Keratinocyte (primary cell): Measurements from ENCODE around the gene ANO9. TPM values are rescaled to one million over a fixed set of nuclear protein-coding genes. Genes with fewer than 3 reads are reported as not detected.

Source experiments
- DNase-seq: peaks from one replicate; pipeline ENCODE4 v3.0.0-alpha.2; 2011; ENCODE audit warnings: low read depth, missing footprints, low spot score
- FAIRE-seq: peaks from 2 replicates; lab custom pipeline; 2011; peaks lifted over from hg19 to GRCh38; lab: Jason Lieb, UNC
- H2AFZ ChIP-seq: 2 replicates; pipeline ENCODE4 v1.6.0; 2012; ENCODE audit warnings: low read length, control low read depth, inconsistent platforms; ENCODE audit not compliant: control insufficient read depth
- H3K27ac ChIP-seq: 2 replicates; pipeline ENCODE4 v1.5.1; 2011; ENCODE audit warnings: low read length; ENCODE audit not compliant: control insufficient read depth, insufficient read depth
- H3K27me3 ChIP-seq: 3 replicates; pipeline ENCODE4 v1.6.0; 2011; ENCODE audit warnings: low read length; ENCODE audit not compliant: control insufficient read depth, insufficient read depth; ENCODE audit errors: extremely low read depth
- H3K36me3 ChIP-seq, 2 experiments: 2 replicates in 1 of 2; 3 replicates in 1 of 2; pipeline ENCODE4 v1.5.1; 2011; ENCODE audit warnings: low read length in 2 of 2, mild to moderate bottlenecking in 1 of 2; ENCODE audit not compliant: control insufficient read depth in 2 of 2, insufficient read depth in 2 of 2; ENCODE audit errors: extremely low read depth in 1 of 2
- H3K4me1 ChIP-seq: 3 replicates; pipeline ENCODE4 v1.5.1; 2011; ENCODE audit warnings: low read length; ENCODE audit not compliant: control insufficient read depth, insufficient read depth; ENCODE audit errors: extremely low read depth
- H3K4me2 ChIP-seq: 3 replicates; pipeline ENCODE4 v1.6.0; 2011; ENCODE audit warnings: low read depth, low read length; ENCODE audit not compliant: control insufficient read depth, insufficient read depth; ENCODE audit errors: extremely low read depth
- H3K4me3 ChIP-seq, 3 experiments: fragments of 200-600 bp in 1 of 3; sonication (generic) in 1 of 3; 2 replicates in 2 of 3; 3 replicates in 1 of 3; pipeline ENCODE4 v1.5.1; 2011 to 2016; ENCODE audit warnings: low read length in 3 of 3, mild to moderate bottlenecking in 3 of 3, control low read depth in 2 of 3, inconsistent platforms in 1 of 3, low read depth in 1 of 3, mixed read lengths in 1 of 3, mixed run types in 1 of 3, moderate library complexity in 1 of 3; ENCODE audit not compliant: control insufficient read depth in 2 of 3, insufficient read depth in 2 of 3; ENCODE audit errors: extremely low read depth in 1 of 3
- H3K79me2 ChIP-seq: 2 replicates; pipeline ENCODE4 v1.6.0; 2012; ENCODE audit warnings: low read length; ENCODE audit not compliant: control insufficient read depth, insufficient read depth
- H3K9ac ChIP-seq: 3 replicates; pipeline ENCODE4 v1.6.0; 2011; ENCODE audit warnings: low read length; ENCODE audit not compliant: control insufficient read depth, insufficient read depth; ENCODE audit errors: extremely low read depth
- H3K9me1 ChIP-seq: 3 replicates; pipeline ENCODE4 v1.6.0; 2011; ENCODE audit warnings: low read length; ENCODE audit not compliant: control insufficient read depth, insufficient read depth; ENCODE audit errors: extremely low read depth
- H3K9me3 ChIP-seq: 2 replicates; pipeline ENCODE4 v1.5.1; 2012; ENCODE audit warnings: low read depth, low read length; ENCODE audit not compliant: control insufficient read depth
- H4K20me1 ChIP-seq: 3 replicates; pipeline ENCODE4 v1.6.0; 2011; ENCODE audit warnings: low read length; ENCODE audit not compliant: control insufficient read depth, insufficient read depth; ENCODE audit errors: extremely low read depth
- EZH2 ChIP-seq: IDR thresholded peaks from one replicate; pipeline ENCODE4 v1.6.1; 2012; ENCODE audit warnings: inconsistent platforms, mild to moderate bottlenecking, low read length, moderate library complexity
- dilution Hi-C: fragments of 300-500 bp; cut with MboI; formaldehyde crosslinking; loops from one replicate; pipeline ENCODE4 v1.7.0; 2020; ENCODE audit warnings: low sequenced_read_pairs; ENCODE audit not compliant: extremely low pct_ligation_motif_present
- polyA plus RNA-seq, 5 experiments: library from polyadenylated mRNA; depleted of rRNA in 3 of 5; stranded (reverse) in 3 of 5; stranded (forward) in 1 of 5; unstranded in 1 of 5; fragments of >200 nt; gene quantifications; 1 replicate in 1 of 5; 2 replicates in 3 of 5; 3 replicates in 1 of 5; pipeline versions ENCODE4 v1.2.1 to v1.2.3, GENCODE V29; 2011 to 2012; ENCODE audit warnings: missing spikeins in 2 of 5, low read depth in 1 of 5, low replicate concordance in 1 of 5
- TF ChIP-seq, protein P1 (sequence below), 3 experiments: IDR thresholded peaks in 1 of 3; conservative IDR thresholded peaks in 1 of 3; optimal IDR thresholded peaks in 1 of 3; 2 replicates in 2 of 3; 3 replicates in 1 of 3; pipeline versions ENCODE3 to v1.5.1; 2011; ENCODE audit warnings: low read length in 3 of 3, mild to moderate bottlenecking in 3 of 3, moderate library complexity in 2 of 3, control low read depth in 1 of 3, inconsistent platforms in 1 of 3; ENCODE audit not compliant: insufficient read depth in 2 of 3; ENCODE audit errors: extremely low read depth in 1 of 3

Gene ANO9
- polyA plus RNA-seq, 1 donor (not counting 4 experiments of a cell fraction or from before 2014, with no cell fraction given) = 16.1 TPM

DNA sequence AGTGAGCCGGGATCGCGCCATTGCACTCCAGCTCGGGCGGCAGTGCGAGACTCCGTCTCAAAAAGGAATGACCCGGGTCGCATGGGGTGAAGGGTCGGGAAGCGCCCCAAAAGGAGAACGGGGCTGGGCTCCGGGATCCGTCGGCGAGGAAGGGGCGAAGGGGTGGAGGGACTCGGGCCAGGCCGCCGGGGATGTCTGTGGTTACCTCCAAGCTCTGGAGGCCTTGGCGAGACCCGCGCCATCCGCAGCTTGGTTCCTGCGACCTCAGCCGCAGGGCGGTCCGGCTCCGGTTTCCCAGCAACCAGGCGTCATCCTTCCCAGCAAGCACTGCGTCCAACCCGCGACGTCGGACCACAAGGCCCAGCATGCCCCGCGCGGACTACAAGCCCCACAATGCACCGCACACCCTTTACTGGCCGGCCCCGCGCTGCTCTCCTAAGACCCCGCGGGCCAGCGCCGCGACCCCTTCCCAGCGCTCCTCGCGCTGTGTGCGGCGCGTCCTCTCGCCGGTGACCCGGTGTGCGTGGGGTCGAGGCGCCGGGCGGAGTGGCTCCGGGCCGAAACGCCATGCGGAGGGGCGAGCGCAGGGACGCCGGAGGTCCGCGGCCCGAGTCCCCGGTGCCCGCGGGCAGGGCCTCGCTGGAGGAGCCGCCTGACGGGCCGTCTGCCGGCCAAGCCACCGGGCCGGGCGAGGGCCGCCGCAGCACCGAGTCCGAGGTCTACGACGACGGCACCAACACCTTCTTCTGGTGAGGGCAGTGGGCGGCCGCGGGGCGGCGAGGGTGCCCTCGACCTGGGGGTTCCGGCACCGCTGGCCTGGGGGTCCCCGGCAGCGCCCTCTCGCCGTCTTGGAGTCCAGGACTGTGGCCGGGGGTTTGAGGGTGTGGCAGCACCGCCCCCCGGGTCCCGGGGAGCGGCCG is 8.3 kb upstream of the ANO9 start, which contains the start of gene PTDSS2:
PTDSS2 (plus strand) TSS at position 391 of the 920 bp plus-strand sequence; CDS start at position 568, 177 bp downstream.
- H3K4me2 ChIP-seq = peak within 1 kb of the TSS; percentile 95
- peak within 1 kb of the TSS; percentile 70 for H3K27ac ChIP-seq
- peak within 1 kb of the TSS; percentile 74 for H2AFZ ChIP-seq
- H3K4me1 ChIP-seq = peaks cover 24% of the 10 kb centered on the region
- peak; percentile 82 for DNase-seq
- dilution Hi-C loops = no loop called here
- no peaks in the 10 kb centered on the region for H3K27me3 ChIP-seq
- peak; percentile 79 for FAIRE-seq
- peak within 1 kb of the TSS; percentile 81 to 87 (median 84) for H3K4me3 ChIP-seq
- no peaks in the 10 kb centered on the region for H4K20me1 ChIP-seq
- H3K79me2 ChIP-seq = peaks cover 48% of the 10 kb centered on the region
- peak within 1 kb of the TSS; percentile 89 for H3K9ac ChIP-seq
- H3K9me3 ChIP-seq = no peaks in the 10 kb centered on the region
- TF ChIP-seq, protein P1, sequence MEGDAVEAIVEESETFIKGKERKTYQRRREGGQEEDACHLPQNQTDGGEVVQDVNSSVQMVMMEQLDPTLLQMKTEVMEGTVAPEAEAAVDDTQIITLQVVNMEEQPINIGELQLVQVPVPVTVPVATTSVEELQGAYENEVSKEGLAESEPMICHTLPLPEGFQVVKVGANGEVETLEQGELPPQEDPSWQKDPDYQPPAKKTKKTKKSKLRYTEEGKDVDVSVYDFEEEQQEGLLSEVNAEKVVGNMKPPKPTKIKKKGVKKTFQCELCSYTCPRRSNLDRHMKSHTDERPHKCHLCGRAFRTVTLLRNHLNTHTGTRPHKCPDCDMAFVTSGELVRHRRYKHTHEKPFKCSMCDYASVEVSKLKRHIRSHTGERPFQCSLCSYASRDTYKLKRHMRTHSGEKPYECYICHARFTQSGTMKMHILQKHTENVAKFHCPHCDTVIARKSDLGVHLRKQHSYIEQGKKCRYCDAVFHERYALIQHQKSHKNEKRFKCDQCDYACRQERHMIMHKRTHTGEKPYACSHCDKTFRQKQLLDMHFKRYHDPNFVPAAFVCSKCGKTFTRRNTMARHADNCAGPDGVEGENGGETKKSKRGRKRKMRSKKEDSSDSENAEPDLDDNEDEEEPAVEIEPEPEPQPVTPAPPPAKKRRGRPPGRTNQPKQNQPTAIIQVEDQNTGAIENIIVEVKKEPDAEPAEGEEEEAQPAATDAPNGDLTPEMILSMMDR (optimal IDR thresholded peaks at IDR 0.05 in 1 of 3, IDR thresholded peaks at IDR 0.05 in 1 of 3, conservative IDR thresholded peaks at IDR 0.05 in 1 of 3; ENCODE audit: extremely low read depth in 1 of 3, insufficient read depth in 2 of 3, low read length in 3 of 3) = no peak
- TF ChIP-seq EZH2 = no peak
- H3K9me1 ChIP-seq = no peaks in the 10 kb centered on the region
- peaks cover 11 to 16% of the 10 kb centered on the region in 2 experiments for H3K36me3 ChIP-seq

DNA sequence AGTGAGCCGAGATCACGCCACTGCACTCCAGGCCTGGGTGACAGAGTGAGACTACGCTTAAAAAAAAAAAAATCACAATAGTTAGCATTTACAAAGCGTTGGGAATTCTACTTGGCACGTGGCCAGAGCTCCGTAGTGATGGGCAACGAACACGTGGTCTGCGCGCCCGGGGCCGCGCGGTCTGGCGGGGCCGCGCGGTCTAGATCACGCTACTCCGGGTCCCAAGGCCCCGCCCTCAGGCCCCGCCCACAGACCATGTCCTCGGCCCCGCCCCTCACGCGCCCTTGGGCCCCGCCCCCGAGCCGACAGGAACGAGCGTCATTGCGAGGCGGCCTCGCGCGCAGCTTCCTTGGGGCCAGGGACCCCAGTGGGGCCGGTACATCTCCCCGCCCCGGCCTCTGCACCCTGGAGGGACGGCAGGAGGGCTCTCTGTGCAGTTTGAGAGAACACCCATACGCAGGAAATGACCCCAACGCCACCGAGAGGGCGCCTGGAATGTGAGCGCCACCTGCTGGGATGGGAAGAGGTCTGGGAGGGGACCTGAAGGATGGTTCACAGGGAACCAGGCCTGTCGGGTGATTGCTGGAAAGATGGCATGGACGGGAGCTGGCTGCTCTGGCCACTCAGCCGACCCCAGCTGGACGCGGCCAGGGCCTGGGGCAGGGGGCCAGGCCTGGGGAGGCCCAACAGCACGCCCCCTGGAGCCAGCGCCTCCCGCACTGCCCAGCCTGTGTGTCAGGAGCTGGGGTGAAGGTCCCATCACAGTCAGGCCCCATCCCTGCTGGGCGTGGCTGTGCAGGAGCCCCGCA is 6.3 kb upstream of the ANO9 start:
- Histone ChIP-seq H3K9ac (peak overlapping the region; percentile 78), H3K9me1 (no peaks in the 10 kb centered on the region), H2AFZ (peak overlapping the region; percentile 76), H3K27ac (peak overlapping the region; percentile 70), H4K20me1 (no peaks in the 10 kb centered on the region), H3K9me3 (no peaks in the 10 kb centered on the region), H3K79me2 (peaks cover 30% of the 10 kb centered on the region), H3K4me1 (peaks cover 29% of the 10 kb centered on the region), H3K27me3 (no peaks in the 10 kb centered on the region), H3K36me3 (peaks cover 3 to 7% of the 10 kb centered on the region in 2 experiments), H3K4me3 (peak overlapping the region; percentile 41 to 86 (median 71)), H3K4me2 (peak overlapping the region; percentile 89)
- dilution Hi-C loops = no loop called here
- peak; percentile 48 for DNase-seq
- TF ChIP-seq, protein P1 (optimal IDR thresholded peaks at IDR 0.05 in 1 of 3, IDR thresholded peaks at IDR 0.05 in 1 of 3, conservative IDR thresholded peaks at IDR 0.05 in 1 of 3; ENCODE audit: extremely low read depth in 1 of 3, insufficient read depth in 2 of 3, low read length in 3 of 3) = peak; percentile 90 to 91 (median 90)
- TF ChIP-seq EZH2 = no peak
- no peak for FAIRE-seq
